GM23338 (cell line): ENCODE data around the gene DEFB110. TPM values are rescaled to one million over a fixed set of nuclear protein-coding genes. Genes with fewer than 3 reads are reported as not detected.

ENCODE experiments used
- JUNB ChIP-seq: IDR thresholded peaks from one replicate; pipeline ENCODE4 v1.6.1; 2016; ENCODE audit warnings: antibody characterized with exemption; ENCODE audit not compliant: unreplicated experiment
- POLR2AphosphoS5 ChIP-seq: IDR thresholded peaks from 2 replicates; pipeline ENCODE4 v1.6.1; 2016; ENCODE audit warnings: antibody characterized with exemption, low read depth
- REST ChIP-seq: IDR thresholded peaks from one replicate; pipeline ENCODE4 v1.6.1; 2018; ENCODE audit warnings: antibody characterized with exemption; ENCODE audit not compliant: unreplicated experiment
- STAT1 ChIP-seq: IDR thresholded peaks from one replicate; pipeline ENCODE4 v1.6.1; 2016; ENCODE audit warnings: antibody characterized with exemption; ENCODE audit not compliant: unreplicated experiment
- ZNF114 ChIP-seq: fragments of 250-450 bp; sonication (Bioruptor Pico); IDR thresholded peaks from 2 replicates; pipeline ENCODE4 v1.5.0; 2020; ENCODE audit warnings: mild to moderate bottlenecking, moderate library complexity
- ZNF331 ChIP-seq: fragments of 250-450 bp; sonication (Bioruptor Pico); IDR thresholded peaks from 2 replicates; pipeline ENCODE4 v1.5.0; 2020; ENCODE audit warnings: low read depth, mild to moderate bottlenecking, moderate library complexity
- polyA plus RNA-seq: library from polyadenylated mRNA; unstranded; fragments of >200 nt; fragmentation: Nextera tagmentation; extraction: Ambion mirVana; gene quantifications from 2 replicates; pipeline ENCODE4 v1.2.1, GENCODE V29; 2016
- total RNA-seq: library from RNA; depleted of rRNA; stranded (reverse); fragments of >200 nt; shearing (Covaris generic); gene quantifications from 2 replicates; pipeline ENCODE4 v1.2.3, GENCODE V29; 2014; rRNA removed
- TF ChIP-seq, protein P1 (sequence below): fragments of 250-450 bp; sonication (Bioruptor Pico); IDR thresholded peaks from 2 replicates; pipeline ENCODE4 v1.5.0; 2020; ENCODE audit warnings: mild to moderate bottlenecking, moderate library complexity

DEFB110 gene
- total and polyA plus RNA-seq, 2 experiments from 2014 or later: not detected

- TF ChIP-seq, protein P1, sequence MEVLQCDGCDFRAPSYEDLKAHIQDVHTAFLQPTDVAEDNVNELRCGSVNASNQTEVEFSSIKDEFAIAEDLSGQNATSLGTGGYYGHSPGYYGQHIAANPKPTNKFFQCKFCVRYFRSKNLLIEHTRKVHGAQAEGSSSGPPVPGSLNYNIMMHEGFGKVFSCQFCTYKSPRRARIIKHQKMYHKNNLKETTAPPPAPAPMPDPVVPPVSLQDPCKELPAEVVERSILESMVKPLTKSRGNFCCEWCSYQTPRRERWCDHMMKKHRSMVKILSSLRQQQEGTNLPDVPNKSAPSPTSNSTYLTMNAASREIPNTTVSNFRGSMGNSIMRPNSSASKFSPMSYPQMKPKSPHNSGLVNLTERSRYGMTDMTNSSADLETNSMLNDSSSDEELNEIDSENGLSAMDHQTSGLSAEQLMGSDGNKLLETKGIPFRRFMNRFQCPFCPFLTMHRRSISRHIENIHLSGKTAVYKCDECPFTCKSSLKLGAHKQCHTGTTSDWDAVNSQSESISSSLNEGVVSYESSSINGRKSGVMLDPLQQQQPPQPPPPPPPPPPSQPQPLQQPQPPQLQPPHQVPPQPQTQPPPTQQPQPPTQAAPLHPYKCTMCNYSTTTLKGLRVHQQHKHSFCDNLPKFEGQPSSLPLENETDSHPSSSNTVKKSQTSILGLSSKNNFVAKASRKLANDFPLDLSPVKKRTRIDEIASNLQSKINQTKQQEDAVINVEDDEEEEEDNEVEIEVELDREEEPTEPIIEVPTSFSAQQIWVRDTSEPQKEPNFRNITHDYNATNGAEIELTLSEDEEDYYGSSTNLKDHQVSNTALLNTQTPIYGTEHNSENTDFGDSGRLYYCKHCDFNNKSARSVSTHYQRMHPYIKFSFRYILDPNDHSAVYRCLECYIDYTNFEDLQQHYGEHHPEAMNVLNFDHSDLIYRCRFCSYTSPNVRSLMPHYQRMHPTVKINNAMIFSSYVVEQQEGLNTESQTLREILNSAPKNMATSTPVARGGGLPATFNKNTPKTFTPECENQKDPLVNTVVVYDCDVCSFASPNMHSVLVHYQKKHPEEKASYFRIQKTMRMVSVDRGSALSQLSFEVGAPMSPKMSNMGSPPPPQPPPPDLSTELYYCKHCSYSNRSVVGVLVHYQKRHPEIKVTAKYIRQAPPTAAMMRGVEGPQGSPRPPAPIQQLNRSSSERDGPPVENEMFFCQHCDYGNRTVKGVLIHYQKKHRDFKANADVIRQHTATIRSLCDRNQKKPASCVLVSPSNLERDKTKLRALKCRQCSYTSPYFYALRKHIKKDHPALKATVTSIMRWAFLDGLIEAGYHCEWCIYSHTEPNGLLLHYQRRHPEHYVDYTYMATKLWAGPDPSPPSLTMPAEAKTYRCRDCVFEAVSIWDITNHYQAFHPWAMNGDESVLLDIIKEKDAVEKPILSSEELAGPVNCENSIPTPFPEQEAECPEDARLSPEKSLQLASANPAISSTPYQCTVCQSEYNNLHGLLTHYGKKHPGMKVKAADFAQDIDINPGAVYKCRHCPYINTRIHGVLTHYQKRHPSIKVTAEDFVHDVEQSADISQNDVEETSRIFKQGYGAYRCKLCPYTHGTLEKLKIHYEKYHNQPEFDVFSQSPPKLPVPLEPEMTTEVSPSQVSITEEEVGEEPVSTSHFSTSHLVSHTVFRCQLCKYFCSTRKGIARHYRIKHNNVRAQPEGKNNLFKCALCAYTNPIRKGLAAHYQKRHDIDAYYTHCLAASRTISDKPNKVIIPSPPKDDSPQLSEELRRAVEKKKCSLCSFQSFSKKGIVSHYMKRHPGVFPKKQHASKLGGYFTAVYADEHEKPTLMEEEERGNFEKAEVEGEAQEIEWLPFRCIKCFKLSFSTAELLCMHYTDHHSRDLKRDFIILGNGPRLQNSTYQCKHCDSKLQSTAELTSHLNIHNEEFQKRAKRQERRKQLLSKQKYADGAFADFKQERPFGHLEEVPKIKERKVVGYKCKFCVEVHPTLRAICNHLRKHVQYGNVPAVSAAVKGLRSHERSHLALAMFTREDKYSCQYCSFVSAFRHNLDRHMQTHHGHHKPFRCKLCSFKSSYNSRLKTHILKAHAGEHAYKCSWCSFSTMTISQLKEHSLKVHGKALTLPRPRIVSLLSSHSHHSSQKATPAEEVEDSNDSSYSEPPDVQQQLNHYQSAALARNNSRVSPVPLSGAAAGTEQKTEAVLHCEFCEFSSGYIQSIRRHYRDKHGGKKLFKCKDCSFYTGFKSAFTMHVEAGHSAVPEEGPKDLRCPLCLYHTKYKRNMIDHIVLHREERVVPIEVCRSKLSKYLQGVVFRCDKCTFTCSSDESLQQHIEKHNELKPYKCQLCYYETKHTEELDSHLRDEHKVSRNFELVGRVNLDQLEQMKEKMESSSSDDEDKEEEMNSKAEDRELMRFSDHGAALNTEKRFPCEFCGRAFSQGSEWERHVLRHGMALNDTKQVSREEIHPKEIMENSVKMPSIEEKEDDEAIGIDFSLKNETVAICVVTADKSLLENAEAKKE (CRISPR knock-in tag): no peak
- TF ChIP-seq ZNF114 (CRISPR knock-in tag) (no peak), POLR2AphosphoS5 (no peak), REST (no peak), ZNF331 (CRISPR knock-in tag) (no peak), STAT1 (no peak), JUNB (no peak)
Observed at GRCh38 chr6:49969605-49970004, 52.2 kb downstream of the DEFB110 start, which contains the start of gene DEFB113 (continued).

Other genes starting within 250 kb of the DEFB110 start
- not detected in 2 replicates for gene PGK2, start 234.7 kb downstream of the DEFB110 start, total RNA-seq
- not detected in 2 replicates for gene PGK2, start 234.7 kb downstream of the DEFB110 start, polyA plus RNA-seq
- gene CRISP1, start 155.5 kb downstream of the DEFB110 start, total RNA-seq: not detected in 2 replicates
- gene CRISP1, start 155.5 kb downstream of the DEFB110 start, polyA plus RNA-seq: not detected in 2 replicates
- not detected in 2 replicates for gene DEFB114, start 57.8 kb downstream of the DEFB110 start, total RNA-seq
- not detected in 2 replicates for gene DEFB114, start 57.8 kb downstream of the DEFB110 start, polyA plus RNA-seq
- gene DEFB113, start 52.4 kb downstream of the DEFB110 start, total RNA-seq: not detected in 2 replicates
- gene DEFB113, start 52.4 kb downstream of the DEFB110 start, polyA plus RNA-seq: not detected in 2 replicates
- not detected in 2 replicates for gene DEFB112, start 27.9 kb upstream of the DEFB110 start, total RNA-seq
- not detected in 2 replicates for gene DEFB112, start 27.9 kb upstream of the DEFB110 start, polyA plus RNA-seq